ENCODE results near the gene SEL1L2.

The SEL1L2 gene

GRCh38 chr20:13913131-13913530, 77.3 kb downstream of the SEL1L2 start:
- Histone ChIP-seq H3K9me3 (ENCODE audit: insufficient read depth, low read depth, low read length) (no peaks in the 10 kb centered on the region), H3K4me3 (ENCODE audit: low read length, poor library complexity, severe bottlenecking) (no peak overlapping the region), H3K36me3 (ENCODE audit: insufficient read depth, low read length) (no peaks in the 10 kb centered on the region), H3K9ac (ENCODE audit: low read depth, low read length, poor library complexity, severe bottlenecking) (no peak overlapping the region), H3K79me2 (ENCODE audit: insufficient read depth, low read length) (no peaks in the 10 kb centered on the region), H3K27me3 (ENCODE audit: insufficient read depth, low read length, poor library complexity, severe bottlenecking) (no peaks in the 10 kb centered on the region), H2AFZ (ENCODE audit: low read length) (no peak overlapping the region), H3K9me2 (replicated peaks; ENCODE audit: low read depth, low read length) (no peaks in the 10 kb centered on the region), H3F3A (ENCODE audit: low read depth) (no peaks in the 10 kb centered on the region), H4K20me1 (ENCODE audit: insufficient read depth, low read length, poor library complexity, severe bottlenecking) (no peaks in the 10 kb centered on the region), H3K4me1 (ENCODE audit: insufficient read depth, low read length, poor library complexity, severe bottlenecking) (no peaks in the 10 kb centered on the region), H3K4me2 (ENCODE audit: low read depth, low read length, poor library complexity, severe bottlenecking) (no peak overlapping the region)
- no peak for TF ChIP-seq CTCF (conservative IDR thresholded peaks at IDR 0.05; ENCODE audit: low read length)
- no peak for TF ChIP-seq EZH2phosphoT487 (IDR thresholded peaks at IDR 0.05; ENCODE audit: borderline replicate concordance)

GRCh38 chr20:13910492-13910891, 79.9 kb downstream of the SEL1L2 start:
- Histone ChIP-seq H3K4me2 (ENCODE audit: low read depth, low read length, poor library complexity, severe bottlenecking) (no peak overlapping the region), H3K4me3 (ENCODE audit: low read length, poor library complexity, severe bottlenecking) (no peak overlapping the region), H3K4me1 (ENCODE audit: insufficient read depth, low read length, poor library complexity, severe bottlenecking) (no peaks in the 10 kb centered on the region), H3K27me3 (ENCODE audit: insufficient read depth, low read length, poor library complexity, severe bottlenecking) (no peaks in the 10 kb centered on the region), H3K9me2 (replicated peaks; ENCODE audit: low read depth, low read length) (no peaks in the 10 kb centered on the region), H4K20me1 (ENCODE audit: insufficient read depth, low read length, poor library complexity, severe bottlenecking) (no peaks in the 10 kb centered on the region), H3K9me3 (ENCODE audit: insufficient read depth, low read depth, low read length) (no peaks in the 10 kb centered on the region), H3F3A (ENCODE audit: low read depth) (no peaks in the 10 kb centered on the region), H3K79me2 (ENCODE audit: insufficient read depth, low read length) (no peaks in the 10 kb centered on the region), H2AFZ (ENCODE audit: low read length) (no peak overlapping the region), H3K9ac (ENCODE audit: low read depth, low read length, poor library complexity, severe bottlenecking) (no peak overlapping the region), H3K36me3 (ENCODE audit: insufficient read depth, low read length) (no peaks in the 10 kb centered on the region)
- TF ChIP-seq EZH2phosphoT487 (IDR thresholded peaks at IDR 0.05; ENCODE audit: borderline replicate concordance) (no peak), CTCF (conservative IDR thresholded peaks at IDR 0.05; ENCODE audit: low read length) (no peak)

GRCh38 chr20:13909067-13909466, 81.3 kb downstream of the SEL1L2 start:
- Histone ChIP-seq H3K4me1 (ENCODE audit: insufficient read depth, low read length, poor library complexity, severe bottlenecking) (no peaks in the 10 kb centered on the region), H3K9ac (ENCODE audit: low read depth, low read length, poor library complexity, severe bottlenecking) (no peak overlapping the region), H3K4me3 (ENCODE audit: low read length, poor library complexity, severe bottlenecking) (no peak overlapping the region), H3K36me3 (ENCODE audit: insufficient read depth, low read length) (no peaks in the 10 kb centered on the region), H3K27me3 (ENCODE audit: insufficient read depth, low read length, poor library complexity, severe bottlenecking) (no peaks in the 10 kb centered on the region), H3K4me2 (ENCODE audit: low read depth, low read length, poor library complexity, severe bottlenecking) (no peak overlapping the region), H4K20me1 (ENCODE audit: insufficient read depth, low read length, poor library complexity, severe bottlenecking) (no peaks in the 10 kb centered on the region), H2AFZ (ENCODE audit: low read length) (no peak overlapping the region), H3F3A (ENCODE audit: low read depth) (no peaks in the 10 kb centered on the region), H3K9me2 (replicated peaks; ENCODE audit: low read depth, low read length) (no peaks in the 10 kb centered on the region), H3K79me2 (ENCODE audit: insufficient read depth, low read length) (no peaks in the 10 kb centered on the region), H3K9me3 (ENCODE audit: insufficient read depth, low read depth, low read length) (no peaks in the 10 kb centered on the region)
- TF ChIP-seq EZH2phosphoT487 (IDR thresholded peaks at IDR 0.05; ENCODE audit: borderline replicate concordance) = no peak
- TF ChIP-seq CTCF (conservative IDR thresholded peaks at IDR 0.05; ENCODE audit: low read length) = no peak
